Measurements from ENCODE around the gene MN1.

Gene MN1

DNA sequence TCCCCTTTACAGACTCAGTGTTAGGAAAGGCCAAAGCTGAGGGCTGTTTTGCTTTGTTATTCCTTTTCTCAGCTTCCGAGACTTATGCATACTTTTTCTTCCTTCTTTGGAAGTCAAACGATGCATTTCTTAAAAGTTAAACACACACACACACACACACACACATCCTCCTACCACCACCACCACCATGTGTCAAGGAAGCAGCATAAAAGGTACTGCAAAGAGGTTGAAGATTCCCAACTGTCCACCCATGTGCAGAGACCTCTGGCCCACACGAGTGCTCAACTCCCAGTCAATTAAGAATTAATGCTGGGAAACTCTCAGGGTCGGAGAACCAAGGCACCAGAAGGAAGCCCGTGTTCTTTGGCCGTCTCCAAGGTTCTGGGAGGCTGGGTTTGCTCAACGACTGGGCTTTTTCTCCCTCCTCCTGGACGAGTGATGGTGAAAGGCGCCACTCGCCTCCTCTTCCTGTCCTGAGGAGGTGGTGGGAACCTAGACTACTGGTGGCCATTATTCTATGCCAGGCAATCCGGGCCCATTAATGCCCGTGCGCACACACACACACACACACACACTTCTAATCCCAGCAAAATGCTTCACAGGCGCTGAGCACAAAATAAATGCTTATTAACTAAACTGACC, 15.1 kb downstream of the MN1 start:
- in situ Hi-C loops (cut with MboI; ENCODE audit: low sequenced_read_pairs), result no loop called here

- in situ Hi-C loops (cut with MboI; ENCODE audit: low sequenced_read_pairs), result no loop called here
These were observed 15.7 kb downstream of the MN1 start for GRCh38 chr22:27785831-27786230.

- in situ Hi-C loops (cut with MboI; ENCODE audit: low sequenced_read_pairs), result no loop called here
These were observed 17.5 kb downstream of the MN1 start for GRCh38 chr22:27784120-27784475.

DNA sequence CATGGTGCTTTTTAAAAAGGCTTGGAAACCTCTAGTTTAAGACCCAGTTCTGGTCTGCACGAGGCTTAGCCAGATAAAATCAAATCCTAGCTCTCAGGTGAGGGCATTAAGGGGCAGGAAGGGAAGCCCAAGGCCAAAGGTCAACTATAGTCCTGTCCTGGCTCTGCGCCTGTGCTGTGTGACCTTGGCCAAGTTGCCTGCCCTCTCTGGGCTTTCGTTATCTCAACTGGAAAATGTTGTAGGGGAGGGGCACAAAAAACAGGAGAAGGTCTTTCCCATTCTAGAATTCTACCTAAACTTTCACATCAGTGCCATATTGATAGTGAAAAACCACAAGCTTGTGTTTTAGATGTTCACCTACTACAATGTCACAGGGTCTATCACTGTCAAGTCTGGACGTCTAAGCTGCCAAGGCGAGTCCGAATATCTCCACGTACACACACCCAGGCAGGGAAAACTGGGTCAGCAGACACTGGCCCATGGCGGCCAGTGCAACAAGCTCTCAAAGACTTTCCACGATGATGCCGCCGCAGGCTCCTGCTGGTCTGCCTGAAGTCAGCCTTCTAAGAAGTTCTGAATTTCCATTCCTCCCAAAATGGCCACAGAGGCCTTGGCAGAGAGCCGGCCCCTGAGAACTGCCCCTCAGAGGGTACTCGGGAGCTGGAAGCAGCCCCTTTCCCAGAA, 18.0 kb downstream of the MN1 start:
- in situ Hi-C loops (cut with MboI; ENCODE audit: low sequenced_read_pairs), result no loop called here

- in situ Hi-C loops (cut with MboI; ENCODE audit: low sequenced_read_pairs), result no loop called here
These were observed 19.5 kb downstream of the MN1 start for GRCh38 chr22:27782088-27782487.

- in situ Hi-C loops (cut with MboI; ENCODE audit: low sequenced_read_pairs), result no loop called here
These were observed 21.4 kb downstream of the MN1 start for GRCh38 chr22:27780161-27780575.

DNA sequence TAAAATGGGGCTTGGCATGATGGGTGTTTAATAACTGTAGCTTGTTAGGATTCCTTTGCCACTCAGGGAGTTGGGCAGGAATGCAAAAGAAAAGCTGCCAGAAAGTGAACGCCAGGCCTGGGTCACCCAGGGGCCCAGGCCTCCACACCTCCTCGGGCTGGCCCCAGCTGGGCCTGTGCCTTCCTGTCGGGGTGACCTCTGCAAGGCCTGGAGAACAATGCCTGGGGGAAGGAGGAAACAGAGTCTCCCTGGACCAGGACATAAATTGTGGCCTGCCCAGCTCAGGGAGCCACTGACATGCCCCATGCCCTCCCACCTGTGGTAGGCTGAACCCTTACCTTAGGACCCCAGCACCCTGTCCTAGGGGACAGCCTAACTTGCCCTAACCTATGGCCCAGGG, 21.9 kb downstream of the MN1 start:
- in situ Hi-C loops (cut with MboI; ENCODE audit: low sequenced_read_pairs), result no loop called here

- in situ Hi-C loops (cut with MboI; ENCODE audit: low sequenced_read_pairs), result no loop called here
These were observed 23.1 kb downstream of the MN1 start for GRCh38 chr22:27778294-27779090.

GRCh38 chr22:27777128-27777527, 24.4 kb downstream of the MN1 start:
- in situ Hi-C loops (cut with MboI; ENCODE audit: low sequenced_read_pairs), result no loop called here

DNA sequence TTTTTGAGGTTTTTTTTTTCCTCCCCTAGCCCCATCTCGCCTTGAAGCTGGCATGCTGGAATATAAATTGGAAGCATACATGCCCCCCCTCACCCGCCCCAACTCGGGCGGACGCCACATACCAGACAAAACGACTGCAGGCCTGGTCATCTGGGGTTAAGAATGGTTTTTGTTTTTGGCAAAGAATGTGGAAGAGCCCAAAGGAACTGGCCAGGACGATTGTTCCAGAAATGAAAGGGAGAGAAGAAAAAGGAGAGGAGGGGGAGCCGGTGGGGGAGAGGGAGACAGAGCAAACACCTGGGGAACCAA, 25.0 kb downstream of the MN1 start:
- in situ Hi-C loops (cut with MboI; ENCODE audit: low sequenced_read_pairs), result no loop called here

DNA sequence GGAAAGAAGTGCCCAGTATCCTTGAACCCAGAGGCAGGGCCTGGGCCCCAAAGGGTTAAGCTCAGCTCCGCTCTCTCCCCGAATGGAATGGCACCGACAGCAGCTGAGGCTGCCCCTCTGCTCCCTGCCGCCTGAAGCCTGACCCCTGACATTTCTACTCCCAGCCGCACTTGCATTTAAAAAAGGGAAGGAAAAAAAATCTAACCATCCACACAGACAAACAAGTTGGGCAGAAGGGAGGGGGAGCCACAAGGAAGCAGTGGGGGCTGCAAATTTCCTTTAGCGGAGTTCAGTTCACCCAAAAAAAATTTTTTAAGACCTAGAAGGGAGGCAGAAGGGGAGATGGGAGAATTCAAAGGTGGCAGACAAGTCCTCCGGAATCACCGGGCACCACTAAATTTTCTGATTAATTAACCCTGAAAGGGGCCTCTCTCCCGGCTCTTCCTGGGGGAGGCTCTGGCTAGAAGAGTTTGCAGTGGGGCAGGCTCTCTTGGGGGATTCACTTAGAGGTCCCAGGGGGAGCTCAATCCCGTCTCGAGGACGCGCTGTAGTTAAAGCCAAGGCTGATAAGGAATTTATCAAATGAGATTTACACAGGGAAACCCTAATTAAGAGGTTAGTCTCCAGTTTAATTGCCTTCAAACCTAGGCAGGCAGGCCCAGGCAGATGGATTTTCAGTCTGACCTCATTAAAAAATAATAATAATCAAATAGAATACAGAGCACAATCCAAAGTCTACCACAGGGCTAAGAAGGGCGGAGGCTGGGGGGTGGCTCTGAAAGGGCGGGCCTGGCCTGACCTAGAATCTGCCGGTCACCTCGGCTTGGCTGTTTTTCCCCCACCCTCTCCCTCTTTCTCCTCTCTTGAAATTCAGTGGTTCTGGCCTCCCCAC, 25.6 kb downstream of the MN1 start:
- in situ Hi-C loops (cut with MboI; ENCODE audit: low sequenced_read_pairs), result no loop called here

GRCh38 chr22:27775087-27775698, 26.4 kb downstream of the MN1 start:
- in situ Hi-C loops (cut with MboI; ENCODE audit: low sequenced_read_pairs), result no loop called here

DNA sequence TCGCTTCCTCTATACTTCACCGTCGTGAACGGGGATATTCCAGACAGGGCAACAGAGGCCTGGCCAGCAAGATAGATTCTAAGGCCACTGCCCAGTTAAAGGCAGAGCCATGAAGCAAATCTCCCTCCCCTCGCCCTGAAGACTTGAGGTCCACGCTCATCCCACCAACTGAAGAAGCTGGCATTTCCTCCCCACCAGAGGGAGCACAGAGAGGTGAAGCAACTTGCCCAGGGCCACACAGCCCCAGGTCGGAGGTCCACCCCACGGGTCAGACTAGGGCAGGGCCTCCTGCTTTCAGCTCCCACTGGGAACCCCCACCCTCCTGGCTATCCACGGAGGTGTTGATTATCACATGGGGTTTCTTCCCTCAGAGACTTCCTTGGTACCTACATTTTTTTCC, 27.4 kb downstream of the MN1 start:
- in situ Hi-C loops (cut with MboI; ENCODE audit: low sequenced_read_pairs), result no loop called here

DNA sequence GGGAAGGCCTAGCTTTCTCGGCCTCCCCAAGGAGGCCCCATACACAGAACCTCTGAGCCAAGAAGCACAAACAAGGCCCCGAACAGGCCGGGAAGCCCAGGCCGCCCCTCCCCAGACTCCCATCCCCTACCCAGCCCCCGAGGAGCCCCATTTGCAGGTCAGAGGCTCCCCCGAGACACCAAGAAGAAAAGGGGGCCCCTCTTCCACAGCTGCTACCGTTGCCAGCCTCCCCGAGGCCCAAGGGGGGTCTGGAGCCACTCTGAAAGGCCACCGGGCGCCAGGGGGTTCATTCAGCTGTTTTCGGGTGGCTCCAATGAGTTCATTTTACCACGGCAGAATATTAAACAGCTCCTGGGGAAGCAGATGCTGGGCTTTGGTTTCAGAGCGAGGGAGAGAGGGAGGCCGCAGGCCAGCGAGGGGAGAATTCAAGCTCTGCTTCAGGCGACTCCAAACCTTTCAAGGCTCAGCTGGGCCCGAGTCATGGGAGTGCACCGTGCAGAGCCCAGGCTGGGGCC, 28.5 kb downstream of the MN1 start:
- in situ Hi-C loops (cut with MboI; ENCODE audit: low sequenced_read_pairs), result no loop called here

- in situ Hi-C loops (cut with MboI; ENCODE audit: low sequenced_read_pairs), result no loop called here
These were observed 29.2 kb downstream of the MN1 start for GRCh38 chr22:27772081-27772983.

GRCh38 chr22:27771637-27772036, 29.9 kb downstream of the MN1 start:
- in situ Hi-C loops (cut with MboI; ENCODE audit: low sequenced_read_pairs), result no loop called here

DNA sequence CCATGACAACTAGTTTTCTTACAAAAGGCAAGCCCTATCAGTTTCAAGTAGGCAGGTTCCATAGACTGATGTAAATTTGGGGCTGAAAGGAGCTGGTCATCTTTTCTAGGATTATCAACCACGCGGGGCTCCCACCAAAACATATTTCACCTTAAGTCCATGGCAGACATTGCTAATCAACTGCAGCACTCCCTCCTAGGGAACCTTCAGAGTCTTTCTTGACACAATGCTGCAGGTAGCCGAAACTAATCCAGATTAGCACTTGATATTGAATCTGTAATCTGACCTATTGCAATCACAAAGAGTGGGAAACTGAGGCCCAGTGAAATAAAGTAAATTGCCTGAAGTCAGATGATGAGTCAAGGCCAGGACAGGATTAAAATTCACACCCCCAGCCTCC, 32.5 kb downstream of the MN1 start:
- in situ Hi-C loops (cut with MboI; ENCODE audit: low sequenced_read_pairs), result no loop called here

DNA sequence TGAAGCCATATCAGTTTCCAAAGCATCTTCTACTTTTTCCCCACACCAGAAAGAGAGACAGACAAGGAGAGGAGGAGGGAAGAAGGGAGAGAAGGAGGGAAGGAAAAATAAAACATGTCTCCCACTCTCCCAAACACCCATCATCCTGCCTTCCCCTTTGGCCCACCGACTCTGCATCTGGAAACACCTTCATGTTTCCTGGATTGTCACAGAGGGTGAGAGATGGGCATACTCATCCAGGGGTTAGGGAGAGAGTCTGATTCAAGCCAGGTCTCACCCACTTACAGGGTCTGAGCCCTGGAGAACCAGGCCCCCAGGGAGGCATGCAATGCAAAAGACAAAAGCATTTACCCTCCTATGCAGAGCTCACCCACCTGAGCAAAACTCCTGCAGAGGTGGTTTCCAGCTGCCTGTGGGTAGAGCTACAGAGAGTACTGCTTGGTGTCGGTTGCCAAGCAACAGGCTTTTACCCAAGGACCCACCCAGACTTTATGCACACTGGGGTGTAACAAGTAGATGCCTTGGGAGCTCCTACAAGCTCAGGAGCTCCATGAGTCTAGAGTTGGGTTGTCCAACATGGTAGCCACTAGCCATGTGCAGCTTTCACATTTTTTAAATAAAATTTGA, 33.4 kb downstream of the MN1 start:
- in situ Hi-C loops (cut with MboI; ENCODE audit: low sequenced_read_pairs), result no loop called here

- in situ Hi-C loops (cut with MboI; ENCODE audit: low sequenced_read_pairs), result no loop called here
These were observed 34.9 kb downstream of the MN1 start for GRCh38 chr22:27766679-27767078.
